Measurements from ENCODE around the gene ZSWIM7. TPM values are rescaled to one million over a fixed set of nuclear protein-coding genes. Genes with fewer than 3 reads are reported as not detected.

Gene ZSWIM7
- total RNA-seq, 1 donor from 2014 or later = 7.9 TPM

DNA sequence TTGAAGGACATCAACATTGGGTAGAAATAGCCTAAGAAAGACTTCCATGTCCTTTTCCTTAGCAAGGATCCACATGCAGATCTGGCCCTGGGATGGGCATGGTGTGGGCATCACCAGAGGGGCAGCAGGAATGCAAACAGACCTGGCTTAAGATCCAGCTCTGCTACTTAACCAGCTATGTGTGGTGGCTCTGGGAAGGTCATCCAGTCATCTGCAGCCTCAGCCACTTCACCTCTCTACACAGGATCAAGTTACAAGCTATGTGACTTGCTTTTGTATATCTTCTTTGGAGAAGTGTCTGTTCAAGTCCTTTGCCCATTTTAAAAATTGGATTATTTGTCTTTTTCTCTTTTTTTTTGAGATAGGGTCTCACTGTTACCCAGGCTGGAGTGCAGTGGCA is 68.1 kb downstream of the ZSWIM7 start:
- no peak for DNase-seq (ENCODE audit: low spot score)

- no peak for DNase-seq (ENCODE audit: low spot score)
These were observed 69.1 kb downstream of the ZSWIM7 start for GRCh38 chr17:15930426-15930825.

- no peak for DNase-seq (ENCODE audit: low spot score)
These were observed 69.6 kb downstream of the ZSWIM7 start for GRCh38 chr17:15929941-15930340.

- no peak for DNase-seq (ENCODE audit: low spot score)
These were observed 71.2 kb downstream of the ZSWIM7 start for GRCh38 chr17:15928286-15928785.

Other genes starting within 250 kb of the ZSWIM7 start
- 13.5 TPM for gene ADORA2B, start 54.6 kb downstream of the ZSWIM7 start, total RNA-seq (ENCODE audit: insufficient read depth, low replicate concordance)
- 43.8 TPM for gene TTC19, start 120 bp upstream of the ZSWIM7 start, total RNA-seq (ENCODE audit: insufficient read depth, low replicate concordance)
- 85.0 TPM for gene NCOR1, start 215.8 kb upstream of the ZSWIM7 start, total RNA-seq (ENCODE audit: insufficient read depth, low replicate concordance)
- 33.9 TPM for gene PIGL, start 217.5 kb upstream of the ZSWIM7 start, total RNA-seq (ENCODE audit: insufficient read depth, low replicate concordance)

Data from umbilical cord (tissue), 2 donors.